DMS79 (cell line): ENCODE results near the gene JADE2.

Experiments used
- DNase-seq: peaks from one replicate; lab custom pipeline; 2025; lab: John Stamatoyannopoulos, UW

JADE2 gene

DNA sequence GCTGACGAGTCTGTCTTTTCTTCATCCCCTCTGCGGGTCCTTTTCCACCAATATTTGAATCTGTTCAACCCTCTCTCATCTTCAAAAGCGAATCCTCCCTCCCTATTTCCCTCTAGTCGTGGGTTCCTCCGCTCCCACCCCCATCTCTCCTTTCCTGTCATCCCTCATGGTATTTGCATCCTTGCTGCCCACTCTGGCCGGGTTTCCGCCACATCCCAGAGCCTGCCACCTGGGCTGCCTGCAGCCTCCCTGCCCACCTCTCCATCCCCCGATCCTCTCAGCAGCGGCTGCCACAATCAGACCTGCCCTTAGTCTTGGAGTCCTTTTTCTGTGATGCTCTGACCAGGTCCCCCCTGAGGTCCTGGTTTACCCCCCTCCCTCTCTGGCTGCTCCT lies 44.9 kb downstream of the JADE2 start:
- no peak for DNase-seq

DNA sequence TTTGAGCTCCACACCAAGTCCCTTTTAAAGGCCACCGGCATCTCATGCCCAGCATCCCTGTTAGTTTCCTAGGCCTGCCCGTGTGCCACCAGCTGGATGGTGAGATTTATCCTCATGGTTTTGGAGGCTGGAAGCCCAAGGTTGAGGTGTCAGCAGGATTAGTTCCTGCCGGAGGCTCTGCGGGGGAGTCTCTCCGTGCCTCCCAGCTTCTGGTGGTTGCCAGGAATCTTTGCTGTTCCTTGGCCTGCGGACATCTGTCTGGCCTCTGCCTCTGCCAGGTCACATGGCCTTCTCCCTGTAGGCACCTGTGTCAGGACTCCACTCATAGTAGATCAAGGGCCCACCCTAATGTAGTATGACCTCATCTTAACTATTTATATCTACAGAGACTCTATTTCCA lies 45.4 kb downstream of the JADE2 start:
- DNase-seq = no peak

DNA sequence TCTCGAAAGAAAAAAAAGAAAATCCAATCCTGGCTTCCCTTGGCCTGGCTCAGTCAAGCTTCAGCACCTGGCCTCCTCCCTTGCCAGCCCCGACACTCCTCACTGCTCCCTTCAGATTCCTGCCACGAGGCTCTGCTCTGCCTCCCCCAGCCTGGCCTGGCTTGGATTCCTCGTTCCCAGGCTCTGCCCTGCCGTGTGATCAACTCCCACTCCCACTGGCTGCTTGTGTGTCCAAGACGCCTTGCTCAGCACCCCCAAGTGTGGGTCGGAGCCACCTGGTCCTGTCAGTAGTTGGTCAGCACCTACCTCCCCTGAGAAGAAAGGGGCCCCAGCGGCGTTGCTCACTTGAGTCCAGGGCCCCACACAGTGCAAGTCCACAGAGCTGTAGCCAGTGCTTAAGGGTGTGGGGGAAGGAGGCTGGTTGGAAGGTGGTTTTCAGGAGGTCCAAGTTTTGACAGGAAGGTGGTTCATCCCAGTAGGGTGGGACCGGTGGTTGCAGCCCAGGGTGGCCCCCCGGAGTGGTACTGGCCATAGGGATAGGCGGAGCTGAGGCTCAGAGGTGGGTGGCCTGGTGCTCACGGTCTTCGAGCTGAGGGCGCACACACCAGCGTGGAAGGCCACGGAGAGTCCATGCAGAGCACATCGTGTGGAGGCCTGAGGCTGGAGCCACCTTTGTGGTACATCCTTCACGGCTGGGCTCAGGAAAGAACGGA lies 46.4 kb downstream of the JADE2 start:
- no peak for DNase-seq

DNA sequence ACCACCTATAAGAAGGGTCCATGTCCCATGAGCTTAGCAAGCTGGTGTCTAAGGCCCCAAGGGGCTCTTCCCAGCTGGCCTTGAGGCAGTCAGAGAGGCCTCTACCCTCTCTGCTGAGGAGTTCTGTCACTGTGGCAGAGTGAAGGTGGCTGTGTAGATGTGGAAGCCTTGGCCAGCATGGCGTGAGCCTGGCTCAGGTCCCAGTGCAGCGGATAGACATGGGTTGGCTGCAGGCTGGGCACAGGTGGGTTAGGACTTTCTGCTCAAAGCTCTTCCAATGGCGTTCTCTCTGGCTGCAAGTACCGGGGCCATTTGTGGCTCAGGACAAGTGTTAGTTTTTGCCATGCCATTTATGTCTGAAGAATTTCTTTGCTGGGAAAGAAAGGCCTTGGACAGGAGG lies 47.3 kb downstream of the JADE2 start:
- no peak for DNase-seq

DNA sequence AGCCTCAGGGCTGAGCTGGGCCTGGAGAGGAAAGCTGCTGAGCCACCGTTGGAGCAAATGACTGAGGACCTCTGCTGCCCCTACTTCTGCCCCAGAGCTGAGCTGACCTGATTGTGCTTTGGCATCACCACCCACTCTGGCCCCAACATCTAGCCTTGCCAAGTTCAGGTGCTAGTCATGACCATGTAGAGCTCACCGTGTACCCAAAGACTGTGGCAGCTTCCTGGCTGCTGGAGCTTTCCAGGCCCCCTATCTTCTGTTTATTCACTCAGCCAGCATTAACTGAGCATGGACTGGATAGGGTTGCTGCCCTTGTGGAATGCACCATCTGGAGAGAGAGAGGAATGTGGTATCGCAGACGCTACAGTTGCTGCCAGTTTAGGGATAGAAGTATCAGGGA lies 49.1 kb downstream of the JADE2 start:
- no peak for DNase-seq

DNA sequence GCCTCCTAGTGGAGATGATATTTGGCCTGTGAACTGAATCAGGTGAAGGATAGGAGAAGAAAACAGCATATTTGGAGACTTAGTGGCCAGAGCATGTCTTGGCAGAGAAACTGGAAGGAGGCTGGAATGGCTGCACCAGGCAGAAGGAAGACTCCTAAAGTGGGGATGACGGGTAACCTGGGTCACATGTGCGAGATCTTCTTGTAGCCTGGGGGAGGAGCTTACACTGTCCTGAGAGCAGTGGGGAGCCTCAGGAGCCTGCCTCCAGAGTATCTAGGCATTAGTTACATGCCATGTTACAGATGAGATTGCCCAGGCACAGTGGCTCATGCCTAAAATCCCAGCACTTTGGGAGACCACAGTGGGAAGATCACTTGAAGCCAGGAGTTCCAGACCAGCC lies 49.8 kb downstream of the JADE2 start:
- no peak for DNase-seq

DNA sequence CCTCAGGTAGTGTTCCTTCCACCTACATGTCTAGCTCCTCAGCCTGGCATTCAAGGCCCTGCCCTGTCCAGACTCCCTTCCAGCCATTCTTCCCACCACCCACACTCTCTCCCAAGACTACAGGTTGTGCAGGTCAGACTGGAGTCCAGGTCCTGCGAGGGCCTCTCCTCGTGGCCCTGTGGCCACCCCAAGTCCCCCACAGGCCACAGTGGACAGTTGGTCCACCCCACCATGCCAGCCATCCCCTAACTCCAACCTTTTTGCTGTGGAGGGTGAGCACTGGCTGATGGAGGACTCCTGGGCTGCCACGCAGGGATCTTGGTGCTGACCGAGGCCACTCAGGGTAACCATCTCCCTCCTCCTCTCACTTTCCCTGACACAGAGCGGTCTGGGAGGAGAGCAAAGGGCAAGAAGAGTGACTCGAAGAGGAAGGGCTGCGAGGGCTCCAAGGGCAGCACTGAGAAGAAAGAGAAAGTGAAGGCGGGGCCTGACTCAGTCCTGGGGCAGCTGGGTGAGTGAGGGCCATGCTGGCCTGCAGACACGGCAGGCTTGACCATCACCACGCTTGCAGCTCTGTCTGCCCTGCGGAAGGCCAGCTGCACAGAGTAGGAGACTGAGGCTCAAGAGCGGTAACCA lies 51.0 kb downstream of the JADE2 start:
- DNase-seq = no peak

DNA sequence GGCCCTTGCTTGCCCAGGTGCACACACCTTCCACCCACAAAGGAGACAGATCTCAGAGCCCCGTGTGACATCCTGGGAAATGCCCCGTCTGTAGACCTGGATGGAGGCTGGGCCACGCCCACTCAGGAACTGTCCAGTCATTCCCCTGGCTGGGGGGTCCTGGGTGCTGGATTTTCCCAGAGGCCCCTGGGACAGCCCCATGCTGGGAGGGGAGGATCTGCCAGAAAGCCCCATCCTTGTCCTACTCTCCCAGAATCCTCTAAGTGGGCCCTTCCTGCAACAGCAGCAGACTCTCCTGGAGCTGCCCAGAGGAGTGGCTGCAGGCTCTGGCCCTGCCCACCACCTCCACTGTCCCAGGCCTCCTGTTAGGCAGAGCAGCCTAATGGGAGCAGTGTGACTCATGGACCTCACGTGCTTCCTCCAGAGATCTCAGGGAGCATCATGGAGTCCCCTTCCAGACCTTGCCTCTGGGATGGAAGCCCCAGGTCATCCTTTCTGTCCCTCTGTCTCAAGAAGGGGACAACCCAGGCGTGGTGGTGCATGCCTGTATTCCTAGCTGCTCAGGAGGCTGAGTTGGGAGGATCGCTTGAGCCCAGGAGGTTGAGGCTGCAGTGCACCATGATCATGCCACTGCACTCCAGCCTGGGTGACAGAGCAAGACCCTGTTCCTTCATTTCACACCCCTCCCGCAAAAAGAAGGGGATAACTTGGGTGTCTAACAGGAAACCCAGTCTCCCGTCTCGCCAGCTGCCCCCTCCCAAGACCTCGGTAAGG lies 51.7 kb downstream of the JADE2 start:
- DNase-seq = no peak

DNA sequence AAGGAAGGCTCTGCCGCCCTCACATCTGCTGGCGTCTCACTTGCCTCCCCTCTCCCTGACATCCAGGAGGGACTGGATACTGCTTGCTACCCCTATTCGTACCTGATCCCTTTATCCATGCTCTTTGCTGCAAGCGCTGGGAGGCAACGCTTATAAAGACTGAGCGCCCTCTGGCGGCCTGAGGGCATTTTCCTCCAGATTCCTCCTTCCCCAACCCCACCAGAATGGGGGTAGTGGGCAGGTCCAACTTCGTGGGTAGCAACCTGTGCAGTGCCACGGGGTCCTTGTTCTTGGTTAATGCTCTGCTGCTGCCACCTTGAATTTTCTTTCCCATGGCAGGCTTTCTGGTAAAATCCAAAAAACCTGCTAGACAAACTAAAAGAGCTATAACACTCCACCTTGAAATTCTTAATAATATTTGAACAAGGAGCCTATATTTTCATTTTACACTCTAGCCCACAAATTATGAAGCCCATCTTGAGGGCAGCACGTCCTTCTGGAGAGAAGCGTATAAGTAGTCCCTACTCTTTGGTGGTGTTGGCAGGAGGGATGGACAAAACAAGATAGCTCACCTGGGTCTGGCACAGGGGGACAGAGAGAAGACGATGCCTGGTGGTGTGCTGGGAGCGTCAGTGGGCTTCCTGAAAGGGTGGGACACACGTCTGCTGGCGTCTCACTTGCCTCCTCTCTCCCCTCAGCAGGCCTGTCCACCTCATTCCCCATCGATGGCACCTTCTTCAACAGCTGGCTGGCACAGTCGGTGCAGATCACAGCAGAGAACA lies 52.5 kb downstream of the JADE2 start:
- peak; percentile 3 for DNase-seq

DNA sequence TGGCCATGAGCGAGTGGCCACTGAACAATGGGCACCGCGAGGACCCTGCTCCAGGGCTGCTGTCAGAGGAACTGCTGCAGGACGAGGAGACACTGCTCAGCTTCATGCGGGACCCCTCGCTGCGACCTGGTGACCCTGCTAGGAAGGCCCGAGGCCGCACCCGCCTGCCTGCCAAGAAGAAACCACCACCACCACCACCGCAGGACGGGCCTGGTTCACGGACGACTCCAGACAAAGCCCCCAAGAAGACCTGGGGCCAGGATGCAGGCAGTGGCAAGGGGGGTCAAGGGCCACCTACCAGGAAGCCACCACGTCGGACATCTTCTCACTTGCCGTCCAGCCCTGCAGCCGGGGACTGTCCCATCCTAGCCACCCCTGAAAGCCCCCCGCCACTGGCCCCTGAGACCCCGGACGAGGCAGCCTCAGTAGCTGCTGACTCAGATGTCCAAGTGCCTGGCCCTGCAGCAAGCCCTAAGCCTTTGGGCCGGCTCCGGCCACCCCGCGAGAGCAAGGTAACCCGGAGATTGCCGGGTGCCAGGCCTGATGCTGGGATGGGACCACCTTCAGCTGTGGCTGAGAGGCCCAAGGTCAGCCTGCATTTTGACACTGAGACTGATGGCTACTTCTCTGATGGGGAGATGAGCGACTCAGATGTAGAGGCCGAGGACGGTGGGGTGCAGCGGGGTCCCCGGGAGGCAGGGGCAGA lies 53.3 kb downstream of the JADE2 start:
- DNase-seq = no peak

DNA sequence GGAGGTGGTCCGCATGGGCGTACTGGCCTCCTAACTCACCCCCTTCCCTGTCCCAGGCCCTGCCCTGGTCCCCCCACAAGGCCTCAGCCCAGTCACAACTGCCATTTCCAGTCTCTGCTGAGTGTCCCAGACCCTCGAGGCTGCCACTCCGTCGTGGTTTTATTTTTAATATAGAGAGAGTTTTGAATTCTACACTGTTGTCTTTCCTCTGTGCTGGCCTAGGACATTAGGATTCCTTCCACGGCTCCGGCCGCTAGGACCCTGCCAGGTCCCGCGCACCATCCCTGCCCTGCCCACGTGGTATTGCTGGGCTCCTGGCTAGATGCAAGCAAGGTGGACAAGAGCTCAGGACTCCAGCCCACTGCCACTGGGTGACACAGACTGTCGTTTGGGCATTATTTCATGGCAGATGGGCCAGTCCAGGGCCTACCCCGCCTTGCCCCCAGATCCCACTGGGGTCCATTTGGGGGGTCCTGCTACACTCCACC lies 53.9 kb downstream of the JADE2 start:
- DNase-seq = no peak

DNA sequence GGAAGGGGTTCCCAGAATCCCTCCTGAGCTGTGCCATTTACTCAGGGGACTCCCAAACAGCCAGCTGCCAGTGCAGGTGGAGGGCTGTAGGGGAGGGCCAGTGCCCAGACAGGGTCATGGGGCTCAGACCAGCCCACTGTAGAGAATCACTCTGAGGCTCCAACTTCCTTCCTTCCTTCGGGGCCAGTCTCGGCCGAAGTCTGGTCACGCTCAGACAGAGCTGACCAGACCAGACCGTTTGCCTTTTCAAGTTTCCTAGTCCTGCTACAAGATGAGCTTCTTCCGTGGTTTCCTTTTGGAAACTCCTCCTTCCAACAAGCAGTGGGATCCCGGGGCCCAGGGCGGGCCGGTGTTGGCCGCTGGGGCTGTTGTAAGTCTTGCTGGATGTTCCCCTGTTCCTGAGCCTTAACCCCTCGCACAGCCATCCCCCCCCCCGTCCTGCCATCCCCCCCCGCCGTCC lies 54.6 kb downstream of the JADE2 start:
- DNase-seq = no peak

DNA sequence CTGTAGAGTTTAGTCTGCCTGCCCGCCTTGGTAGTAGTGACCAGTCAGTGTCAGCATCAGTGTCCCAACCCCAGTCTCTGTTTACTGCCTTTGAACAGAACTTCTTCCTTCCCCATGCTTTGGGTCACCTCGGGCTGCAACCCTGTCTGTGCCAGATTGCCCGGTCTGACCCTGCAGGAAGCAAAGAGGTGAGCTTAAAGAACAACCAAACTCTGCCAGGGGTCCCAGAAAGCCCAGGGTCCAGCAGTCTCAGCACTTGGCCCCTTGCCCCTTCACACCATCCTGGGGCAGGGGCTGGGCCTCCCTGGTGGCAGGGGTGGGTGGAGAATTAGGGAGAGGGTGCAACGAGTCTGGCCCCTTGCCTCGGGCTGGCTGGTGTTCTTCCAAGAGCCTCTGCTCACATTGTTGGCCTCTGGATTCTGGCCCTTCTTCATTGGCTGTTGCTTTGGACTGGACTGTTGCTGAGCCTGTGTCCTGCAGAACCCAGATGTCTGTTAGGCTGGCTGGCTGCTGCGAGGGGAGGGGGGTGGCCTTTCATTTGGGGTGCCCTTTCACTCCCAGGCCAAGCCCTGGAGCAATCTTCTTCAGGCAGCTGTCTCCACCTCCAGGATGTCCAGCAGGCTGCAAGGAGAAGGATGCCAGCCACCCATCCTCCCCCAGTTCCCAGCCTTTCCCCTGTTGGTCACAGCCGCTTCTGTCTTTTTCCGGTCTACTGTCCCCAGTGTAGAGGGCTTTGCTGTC lies 55.9 kb downstream of the JADE2 start:
- DNase-seq = no peak

DNA sequence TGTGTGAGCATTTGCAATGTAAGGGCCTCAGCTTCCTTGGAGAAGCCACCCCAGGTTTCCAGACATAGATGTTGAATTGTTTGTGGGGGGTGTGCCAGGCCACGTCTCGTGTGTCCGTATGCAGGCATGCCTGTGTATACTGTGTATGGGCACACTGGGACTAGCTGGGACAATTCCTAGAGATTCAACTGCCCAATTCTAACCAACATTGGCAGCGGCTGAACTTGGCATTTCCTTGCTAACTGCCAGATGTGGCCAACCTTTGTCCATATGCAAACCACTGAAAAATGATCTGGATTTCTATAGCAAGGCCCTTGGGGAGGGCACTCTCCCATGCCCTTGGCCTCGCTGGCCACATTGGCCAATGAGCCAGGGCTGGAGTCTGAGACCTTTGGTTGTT lies 56.8 kb downstream of the JADE2 start:
- no peak for DNase-seq

DNA sequence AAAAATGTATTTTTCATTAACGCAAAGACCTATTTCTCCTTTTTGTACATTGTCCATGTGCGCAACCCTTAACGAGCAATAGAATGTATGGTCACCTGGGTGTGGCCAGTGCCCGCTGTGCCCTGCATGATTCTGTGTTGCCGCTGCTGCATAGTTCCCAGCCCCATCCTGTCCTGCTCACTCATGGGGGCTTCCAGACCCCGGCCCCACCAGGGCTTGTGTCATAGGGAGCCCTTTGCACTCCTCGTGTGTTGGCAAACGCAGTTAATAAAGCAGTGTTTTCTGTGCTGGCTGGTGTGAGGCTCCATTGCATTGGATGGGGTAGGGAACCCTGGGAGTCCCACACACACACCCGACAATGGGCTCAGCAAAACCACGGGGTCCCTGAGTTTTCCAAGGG lies 57.5 kb downstream of the JADE2 start:
- DNase-seq = no peak

DNA sequence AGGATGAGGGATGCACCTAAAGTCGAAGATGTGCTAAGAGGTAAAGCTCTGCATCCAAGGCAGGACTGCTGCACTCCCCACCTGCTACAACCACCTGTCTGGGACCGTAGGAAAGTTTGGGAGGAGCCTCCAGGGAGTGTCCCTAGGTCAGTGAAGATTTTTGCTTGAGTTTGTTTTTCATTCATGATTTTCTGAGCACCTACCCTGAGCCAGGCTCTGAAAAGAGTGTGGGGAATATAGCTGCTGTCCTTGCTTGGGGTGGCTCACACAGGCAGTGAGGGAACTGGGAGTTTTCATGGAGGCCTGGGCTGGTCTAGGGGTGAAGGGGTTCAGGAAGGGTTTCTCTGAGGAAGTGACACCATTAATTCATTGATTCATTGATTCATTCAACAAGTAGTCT lies 58.3 kb downstream of the JADE2 start:
- no peak for DNase-seq

DNA sequence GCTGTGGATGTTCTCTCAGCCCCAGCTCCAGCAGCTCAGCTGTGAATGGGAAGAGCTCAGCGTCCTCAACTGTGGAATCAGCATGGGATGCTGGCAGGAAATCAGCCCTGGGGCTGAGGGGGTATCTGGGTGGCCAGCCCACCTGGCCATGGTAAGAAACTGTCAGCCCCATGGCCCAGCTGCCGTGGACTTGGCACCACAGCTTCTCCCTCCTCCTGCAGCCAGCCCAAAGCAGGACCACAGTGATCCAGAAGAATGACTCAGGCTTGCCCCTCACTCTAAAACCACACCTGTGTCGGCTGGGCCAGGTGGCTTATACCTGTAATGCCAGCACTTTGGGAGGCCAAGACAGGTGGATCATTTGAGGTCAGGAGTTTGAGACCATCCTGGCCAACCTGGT lies 59.2 kb downstream of the JADE2 start:
- DNase-seq = no peak

DNA sequence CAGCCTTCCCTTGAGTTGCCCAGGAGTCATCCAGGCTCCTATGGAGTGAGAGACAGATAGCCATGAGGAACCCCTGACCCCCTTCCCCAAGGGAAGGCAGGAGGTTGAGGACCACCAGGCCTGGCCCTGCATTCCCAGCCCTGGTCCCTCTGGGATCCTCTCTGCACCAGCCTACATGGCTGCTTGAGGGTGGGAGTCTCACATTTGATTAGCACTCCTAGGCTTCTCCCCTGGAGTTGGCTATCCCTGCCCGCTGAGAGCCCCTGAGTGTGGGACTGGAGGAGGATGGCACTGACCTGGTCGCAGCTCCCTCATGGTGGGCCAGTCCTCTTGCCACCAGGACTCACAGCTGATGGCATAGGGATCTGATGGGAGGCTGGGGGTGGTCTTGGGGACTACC lies 60.5 kb downstream of the JADE2 start:
- DNase-seq = no peak

DNA sequence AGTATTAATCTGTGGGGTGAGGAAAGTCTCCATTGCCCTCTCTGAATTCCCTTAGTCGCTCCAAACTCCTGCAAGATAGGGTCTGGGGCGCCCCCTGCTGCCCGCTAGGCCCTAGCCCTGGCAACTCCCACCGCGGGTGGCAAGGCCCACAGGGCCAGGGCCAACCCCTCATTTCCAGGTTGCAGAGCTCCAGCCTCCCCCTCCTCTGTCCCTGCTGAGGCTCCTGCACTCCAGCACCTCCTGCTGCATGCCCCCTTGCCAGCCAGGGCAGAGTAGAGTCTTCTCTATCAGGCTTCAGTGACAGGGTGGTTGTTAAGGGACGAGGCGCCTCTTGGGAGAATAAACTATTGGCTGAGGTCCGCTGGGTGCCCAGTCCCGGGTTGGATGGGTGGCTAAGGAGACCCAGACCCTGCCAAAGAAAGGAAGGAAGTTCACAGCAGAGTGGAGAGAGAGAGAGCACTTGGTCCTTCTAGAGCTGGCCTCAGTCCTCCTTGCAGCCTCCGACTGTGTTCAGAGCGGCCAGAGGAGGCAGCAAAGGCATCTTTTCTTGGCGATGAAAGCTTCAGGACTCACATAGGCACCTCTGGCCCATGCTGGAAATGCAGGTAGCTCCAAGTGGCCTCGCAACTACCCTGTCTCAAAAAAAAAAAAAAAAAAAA lies 61.5 kb downstream of the JADE2 start:
- DNase-seq = no peak

DNA sequence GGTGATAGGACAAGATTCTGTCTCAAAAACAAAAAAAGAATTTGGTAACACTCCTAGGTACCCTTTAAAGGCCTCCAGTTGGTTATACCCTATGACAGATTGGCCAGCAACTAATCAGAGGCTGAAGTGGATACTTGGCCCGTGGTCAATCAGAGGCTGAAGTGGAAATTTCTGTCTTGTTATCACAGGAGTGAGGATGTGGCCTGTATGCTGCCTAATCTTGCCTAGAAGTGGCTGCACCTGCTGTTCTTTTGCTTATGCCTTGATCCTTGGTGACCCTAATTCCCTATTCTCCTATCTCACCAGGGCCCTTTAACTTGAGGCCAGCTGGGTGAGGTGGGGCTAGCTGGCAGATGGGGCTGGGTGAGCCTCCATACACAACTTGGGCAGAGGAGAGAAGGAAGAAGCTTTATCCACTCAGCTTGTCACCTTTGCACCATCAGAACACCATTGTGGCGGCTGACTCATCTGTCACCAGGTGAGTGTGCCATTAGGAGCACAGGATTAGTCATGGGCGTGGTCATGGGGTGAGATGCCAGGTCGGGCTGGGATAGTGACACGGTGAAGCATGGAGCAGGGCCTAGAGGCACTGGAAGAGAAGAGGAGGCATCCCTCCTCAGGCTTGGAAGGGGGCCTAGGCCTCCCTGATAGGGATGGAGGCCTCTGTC lies 65.7 kb downstream of the JADE2 start:
- DNase-seq = no peak
